ENCODE data around the gene TSHZ1.

DNA sequence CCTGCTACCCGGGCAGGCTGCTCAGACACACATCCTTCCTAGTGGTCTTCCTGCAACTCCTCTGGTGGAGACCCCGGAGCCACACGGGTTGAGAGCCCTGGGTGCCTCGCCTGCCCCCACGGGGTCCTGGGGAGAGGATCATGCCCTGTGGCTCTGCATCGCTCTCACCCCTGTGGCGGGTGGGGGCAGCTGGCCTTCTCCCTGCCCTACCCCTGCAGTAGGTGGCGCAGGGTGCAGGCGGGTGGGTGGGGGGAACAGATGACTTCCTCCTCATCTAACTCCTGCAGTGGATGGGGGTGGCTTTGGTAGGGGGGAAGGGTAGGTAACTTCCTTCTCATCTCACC, 38.5 kb downstream of the TSHZ1 start:
- TF ChIP-seq CTCF (IDR thresholded peaks at IDR 0.05) = no peak
- no peak for TF ChIP-seq PHF8 (IDR thresholded peaks at IDR 0.05; ENCODE audit: borderline replicate concordance, low read depth)
- TF ChIP-seq BCL3 (IDR thresholded peaks at IDR 0.05) = no peak
- no peak for TF ChIP-seq CEBPB (IDR thresholded peaks at IDR 0.05)
- no peak for TF ChIP-seq POLR2A (IDR thresholded peaks at IDR 0.05; ENCODE audit: low read length)
